Measurements from ENCODE around the gene OR9Q1. TPM values are rescaled to one million over a fixed set of nuclear protein-coding genes. Genes with fewer than 3 reads are reported as not detected.

Gene OR9Q1
- total RNA-seq, 1 donor: not detected

- Histone ChIP-seq H3K4me1 (ENCODE audit: insufficient read depth, low read length) (no peaks in the 10 kb centered on the region), H3K27me3 (ENCODE audit: insufficient read depth, low read length) (no peaks in the 10 kb centered on the region), H3K4me3 (ENCODE audit: insufficient read depth, low read length) (no peak overlapping the region), H3K36me3 (ENCODE audit: insufficient read depth, low read length) (no peaks in the 10 kb centered on the region), H3K79me2 (ENCODE audit: insufficient read depth, low read length) (no peaks in the 10 kb centered on the region), H3K27ac (ENCODE audit: low read depth, low read length) (no peak overlapping the region), H4K20me1 (ENCODE audit: insufficient read depth, low read length) (no peaks in the 10 kb centered on the region), H2AFZ (ENCODE audit: low read length) (no peak overlapping the region), H3K9me3 (ENCODE audit: low read depth, low read length) (no peaks in the 10 kb centered on the region), H3K4me2 (ENCODE audit: insufficient read depth, low read length) (no peak overlapping the region)
- TF ChIP-seq CTCF (IDR thresholded peaks at IDR 0.05; ENCODE audit: extremely low read depth, low read depth, low read length): no peak
- no peak for DNase-seq (ENCODE audit: insufficient read length, low spot score, missing footprints)
These were observed 52.1 kb downstream of the OR9Q1 start for GRCh38 chr11:58075781-58076180.

GRCh38 chr11:58086528-58086927 lies 62.8 kb downstream of the OR9Q1 start:
- Histone ChIP-seq H3K27me3 (ENCODE audit: insufficient read depth, low read length) (no peaks in the 10 kb centered on the region), H3K27ac (ENCODE audit: low read depth, low read length) (no peak overlapping the region), H3K4me1 (ENCODE audit: insufficient read depth, low read length) (no peaks in the 10 kb centered on the region), H4K20me1 (ENCODE audit: insufficient read depth, low read length) (no peaks in the 10 kb centered on the region), H3K4me3 (ENCODE audit: insufficient read depth, low read length) (no peak overlapping the region), H2AFZ (ENCODE audit: low read length) (no peak overlapping the region), H3K79me2 (ENCODE audit: insufficient read depth, low read length) (no peaks in the 10 kb centered on the region), H3K9me3 (ENCODE audit: low read depth, low read length) (no peaks in the 10 kb centered on the region), H3K4me2 (ENCODE audit: insufficient read depth, low read length) (no peak overlapping the region), H3K36me3 (ENCODE audit: insufficient read depth, low read length) (no peaks in the 10 kb centered on the region)
- no peak for TF ChIP-seq CTCF (IDR thresholded peaks at IDR 0.05; ENCODE audit: extremely low read depth, low read depth, low read length)
- no peak for DNase-seq (ENCODE audit: insufficient read length, low spot score, missing footprints)

GRCh38 chr11:58097437-58097836 lies 73.8 kb downstream of the OR9Q1 start:
- Histone ChIP-seq H3K4me1 (ENCODE audit: insufficient read depth, low read length) (no peaks in the 10 kb centered on the region), H3K79me2 (ENCODE audit: insufficient read depth, low read length) (no peaks in the 10 kb centered on the region), H2AFZ (ENCODE audit: low read length) (no peak overlapping the region), H3K9me3 (ENCODE audit: low read depth, low read length) (no peaks in the 10 kb centered on the region), H3K4me3 (ENCODE audit: insufficient read depth, low read length) (no peak overlapping the region), H3K36me3 (ENCODE audit: insufficient read depth, low read length) (no peaks in the 10 kb centered on the region), H3K27ac (ENCODE audit: low read depth, low read length) (no peak overlapping the region), H4K20me1 (ENCODE audit: insufficient read depth, low read length) (no peaks in the 10 kb centered on the region), H3K27me3 (ENCODE audit: insufficient read depth, low read length) (no peaks in the 10 kb centered on the region), H3K4me2 (ENCODE audit: insufficient read depth, low read length) (no peak overlapping the region)
- no peak for TF ChIP-seq CTCF (IDR thresholded peaks at IDR 0.05; ENCODE audit: extremely low read depth, low read depth, low read length)
- no peak for DNase-seq (ENCODE audit: insufficient read length, low spot score, missing footprints)

GRCh38 chr11:58121096-58121495 lies 97.4 kb downstream of the OR9Q1 start:
- Histone ChIP-seq H3K9me3 (ENCODE audit: low read depth, low read length) (no peaks in the 10 kb centered on the region), H3K79me2 (ENCODE audit: insufficient read depth, low read length) (no peaks in the 10 kb centered on the region), H3K27me3 (ENCODE audit: insufficient read depth, low read length) (no peaks in the 10 kb centered on the region), H3K4me1 (ENCODE audit: insufficient read depth, low read length) (no peaks in the 10 kb centered on the region), H2AFZ (ENCODE audit: low read length) (no peak overlapping the region), H3K36me3 (ENCODE audit: insufficient read depth, low read length) (no peaks in the 10 kb centered on the region), H4K20me1 (ENCODE audit: insufficient read depth, low read length) (no peaks in the 10 kb centered on the region), H3K4me2 (ENCODE audit: insufficient read depth, low read length) (no peak overlapping the region), H3K27ac (ENCODE audit: low read depth, low read length) (no peak overlapping the region), H3K4me3 (ENCODE audit: insufficient read depth, low read length) (no peak overlapping the region)
- TF ChIP-seq CTCF (IDR thresholded peaks at IDR 0.05; ENCODE audit: extremely low read depth, low read depth, low read length): no peak
- DNase-seq (ENCODE audit: insufficient read length, low spot score, missing footprints): no peak
